Fibroblast of pulmonary artery (primary cell): ENCODE results near the gene DENND4B.

Experiments used
- DNase-seq: peaks from one replicate; pipeline ENCODE4 v3.0.0-alpha.2; 2010; ENCODE audit warnings: low read depth
- H3K4me3 ChIP-seq: replicated peaks from 2 replicates; pipeline ENCODE4 v1.5.1; 2011; ENCODE audit warnings: low read depth, mild to moderate bottlenecking, control low read depth, low read length, moderate library complexity
- TF ChIP-seq, protein P1 (sequence below): IDR thresholded peaks from 2 replicates; pipeline ENCODE4 v1.5.1; 2011; ENCODE audit warnings: mild to moderate bottlenecking, control low read depth, low read length, inconsistent platforms; ENCODE audit errors: missing control alignments

Gene DENND4B

GRCh38 chr1:153932156-153933131, 14.1 kb downstream of the DENND4B start:
- TF ChIP-seq, protein P1, sequence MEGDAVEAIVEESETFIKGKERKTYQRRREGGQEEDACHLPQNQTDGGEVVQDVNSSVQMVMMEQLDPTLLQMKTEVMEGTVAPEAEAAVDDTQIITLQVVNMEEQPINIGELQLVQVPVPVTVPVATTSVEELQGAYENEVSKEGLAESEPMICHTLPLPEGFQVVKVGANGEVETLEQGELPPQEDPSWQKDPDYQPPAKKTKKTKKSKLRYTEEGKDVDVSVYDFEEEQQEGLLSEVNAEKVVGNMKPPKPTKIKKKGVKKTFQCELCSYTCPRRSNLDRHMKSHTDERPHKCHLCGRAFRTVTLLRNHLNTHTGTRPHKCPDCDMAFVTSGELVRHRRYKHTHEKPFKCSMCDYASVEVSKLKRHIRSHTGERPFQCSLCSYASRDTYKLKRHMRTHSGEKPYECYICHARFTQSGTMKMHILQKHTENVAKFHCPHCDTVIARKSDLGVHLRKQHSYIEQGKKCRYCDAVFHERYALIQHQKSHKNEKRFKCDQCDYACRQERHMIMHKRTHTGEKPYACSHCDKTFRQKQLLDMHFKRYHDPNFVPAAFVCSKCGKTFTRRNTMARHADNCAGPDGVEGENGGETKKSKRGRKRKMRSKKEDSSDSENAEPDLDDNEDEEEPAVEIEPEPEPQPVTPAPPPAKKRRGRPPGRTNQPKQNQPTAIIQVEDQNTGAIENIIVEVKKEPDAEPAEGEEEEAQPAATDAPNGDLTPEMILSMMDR = no peak
- H3K4me3 ChIP-seq = no peak overlapping the region
- no peak for DNase-seq

- no peak overlapping the region for H3K4me3 ChIP-seq
- TF ChIP-seq, protein P1 = no peak
- no peak for DNase-seq
Measured at GRCh38 chr1:153929981-153930948, 16.3 kb downstream of the DENND4B start.

- DNase-seq = no peak
- TF ChIP-seq, protein P1 = no peak
Measured at GRCh38 chr1:153929426-153929825, 17.1 kb downstream of the DENND4B start.

DNA sequence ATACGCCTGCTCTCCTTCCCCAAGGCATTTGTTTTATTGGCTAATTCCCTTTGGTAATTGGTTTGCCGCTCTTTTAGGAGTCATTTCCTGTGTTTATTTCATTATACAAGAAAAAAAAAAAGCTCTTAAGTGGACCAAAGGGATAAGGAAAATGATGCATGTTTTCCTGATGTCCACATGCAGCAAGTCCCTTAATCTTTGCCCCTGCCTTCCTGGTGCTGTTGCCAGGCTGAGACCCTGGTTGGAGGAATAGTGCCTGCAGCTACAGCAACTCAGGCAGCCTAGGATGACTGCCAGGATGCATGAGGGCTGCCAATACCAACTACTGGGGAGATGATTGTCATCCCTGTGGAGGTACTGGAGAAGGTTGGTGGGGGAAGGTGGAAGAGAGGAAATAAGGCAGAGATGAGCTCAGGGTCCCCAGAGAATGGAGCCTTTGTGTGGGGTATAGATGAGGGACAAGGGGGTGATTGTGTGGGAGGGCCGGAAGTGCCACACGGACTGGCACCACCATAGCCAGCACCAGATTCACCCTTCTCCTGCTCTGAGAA, 17.7 kb downstream of the DENND4B start:
- H3K4me3 ChIP-seq = no peak overlapping the region
- DNase-seq = peak; percentile 21
- TF ChIP-seq, protein P1 = no peak

More at GRCh38 chr1:153929426-153929825, 17.1 kb downstream of the DENND4B start:
- no peak overlapping the region for H3K4me3 ChIP-seq

DNA sequence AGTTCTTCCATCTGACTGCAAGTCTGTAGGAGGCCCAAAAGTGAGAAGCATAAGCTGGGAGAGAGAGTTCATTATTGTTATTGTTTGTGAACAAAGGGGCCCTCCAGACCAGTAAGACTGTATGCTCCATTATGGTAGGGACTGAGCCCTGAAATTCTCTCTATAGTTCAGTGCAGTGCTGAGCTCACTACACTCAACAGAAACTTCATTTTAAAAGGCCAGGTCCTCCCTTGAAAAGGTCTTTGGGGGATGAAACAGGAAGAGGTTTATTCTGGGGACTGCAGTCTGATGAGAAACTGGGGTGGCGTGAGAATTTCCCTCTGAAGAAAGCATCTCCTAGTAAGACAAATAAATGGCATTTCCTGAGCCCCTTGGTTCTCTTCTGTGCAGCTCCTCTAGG, 18.3 kb downstream of the DENND4B start:
- no peak overlapping the region for H3K4me3 ChIP-seq
- DNase-seq = no peak
- TF ChIP-seq, protein P1 = no peak

DNA sequence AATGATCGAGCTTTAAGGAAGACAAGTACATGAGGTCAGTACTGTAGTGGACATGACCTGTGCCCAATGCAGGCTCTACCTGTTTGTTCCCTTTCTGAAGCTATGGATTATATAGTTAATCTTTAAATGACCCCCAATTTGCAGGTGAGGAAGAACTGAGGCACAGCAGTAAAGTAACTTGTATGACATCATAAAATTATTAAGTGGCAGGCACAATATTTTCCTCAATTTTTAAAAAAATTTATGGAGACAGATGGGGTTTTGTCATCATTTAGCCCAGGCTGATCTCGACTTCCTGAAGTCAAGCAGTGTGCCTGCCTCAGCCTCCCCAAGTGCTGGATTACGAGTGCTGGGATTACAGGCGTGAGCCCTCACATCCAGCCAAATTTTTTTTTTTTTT, 20.1 kb downstream of the DENND4B start:
- H3K4me3 ChIP-seq = no peak overlapping the region
- DNase-seq = no peak
- TF ChIP-seq, protein P1 = no peak
